Peyer's patch (tissue), 4 donors: ENCODE data around the gene SNTG2.

ENCODE experiments used
- CTCF ChIP-seq, 6 experiments: fragments of 450-650 bp in 4 of 6; fragments of 200-600 bp in 2 of 6; sonication (generic) in 1 of 6; IDR thresholded peaks; one replicate each; pipeline ENCODE4 v1.5.1; 2017 to 2019; ENCODE audit warnings: antibody characterized with exemption in 6 of 6, mild to moderate bottlenecking in 3 of 6, moderate library complexity in 1 of 6
- POLR2A ChIP-seq, 2 donors: fragments of 450-650 bp; IDR thresholded peaks; one replicate each; pipeline ENCODE4 v1.5.1; 2017; ENCODE audit warnings: antibody characterized with exemption in 2 of 2, mild to moderate bottlenecking in 2 of 2, moderate library complexity in 2 of 2

- TF ChIP-seq CTCF (IDR thresholded peaks at IDR 0.05): no peak
- TF ChIP-seq POLR2A (IDR thresholded peaks at IDR 0.05): no peak
Measured at GRCh38 chr2:1104364-1104763, 153.7 kb downstream of the SNTG2 start.
